HG02798 (cell line): ENCODE results near the gene DGCR8.
A peak's percentile ranks its signal among the peaks of the same experiment; 100 is the strongest.
"Not testable (repeated sequence)": the region's sequence is repeated elsewhere in the genome, so short reads cannot be mapped to it uniquely, and the experiment has no call there.

Experiments used
- ATAC-seq: cut with Tn5 transposase; IDR thresholded peaks from one replicate; pipeline ENCODE4 v1.9.1; 2021; ENCODE audit warnings: mild to moderate bottlenecking; ENCODE audit not compliant: unreplicated experiment, poor library complexity

DGCR8 gene

DNA sequence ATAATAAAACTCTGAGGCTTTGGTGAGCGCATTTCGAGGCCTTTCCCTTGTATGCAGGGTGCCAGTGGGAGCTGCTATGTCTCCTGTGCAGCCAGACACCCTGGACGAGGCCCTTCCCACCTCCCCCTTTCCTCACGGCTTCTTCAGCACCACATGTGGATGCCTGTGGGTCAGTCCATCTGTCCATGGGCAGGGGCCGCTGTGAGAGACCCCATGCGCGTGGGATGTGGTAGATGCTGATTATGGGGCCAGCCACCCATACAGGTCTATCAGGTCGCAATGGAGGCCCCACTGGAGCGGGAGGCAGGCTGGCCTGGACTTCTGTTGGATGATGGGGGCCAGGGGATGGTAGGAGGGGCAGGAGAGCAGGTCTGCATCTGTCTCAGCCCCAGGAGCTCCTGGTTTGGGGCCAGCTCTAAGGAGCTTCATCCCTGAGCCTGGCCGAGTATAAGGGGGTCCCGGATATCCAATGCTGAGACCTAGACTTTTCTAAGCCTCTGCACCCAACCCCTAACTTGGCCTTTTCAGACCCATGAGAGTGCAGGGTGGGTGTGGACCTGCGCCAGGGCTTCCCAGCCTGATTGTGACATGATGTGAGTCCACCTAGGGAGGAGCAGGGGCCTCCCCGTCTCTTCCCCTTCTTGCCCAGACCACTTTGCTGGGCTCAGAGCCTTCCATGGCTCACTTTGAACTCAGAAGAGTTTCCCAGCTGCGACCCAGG is 14.0 kb upstream of the DGCR8 start:
- ATAC-seq, result no peak

DNA sequence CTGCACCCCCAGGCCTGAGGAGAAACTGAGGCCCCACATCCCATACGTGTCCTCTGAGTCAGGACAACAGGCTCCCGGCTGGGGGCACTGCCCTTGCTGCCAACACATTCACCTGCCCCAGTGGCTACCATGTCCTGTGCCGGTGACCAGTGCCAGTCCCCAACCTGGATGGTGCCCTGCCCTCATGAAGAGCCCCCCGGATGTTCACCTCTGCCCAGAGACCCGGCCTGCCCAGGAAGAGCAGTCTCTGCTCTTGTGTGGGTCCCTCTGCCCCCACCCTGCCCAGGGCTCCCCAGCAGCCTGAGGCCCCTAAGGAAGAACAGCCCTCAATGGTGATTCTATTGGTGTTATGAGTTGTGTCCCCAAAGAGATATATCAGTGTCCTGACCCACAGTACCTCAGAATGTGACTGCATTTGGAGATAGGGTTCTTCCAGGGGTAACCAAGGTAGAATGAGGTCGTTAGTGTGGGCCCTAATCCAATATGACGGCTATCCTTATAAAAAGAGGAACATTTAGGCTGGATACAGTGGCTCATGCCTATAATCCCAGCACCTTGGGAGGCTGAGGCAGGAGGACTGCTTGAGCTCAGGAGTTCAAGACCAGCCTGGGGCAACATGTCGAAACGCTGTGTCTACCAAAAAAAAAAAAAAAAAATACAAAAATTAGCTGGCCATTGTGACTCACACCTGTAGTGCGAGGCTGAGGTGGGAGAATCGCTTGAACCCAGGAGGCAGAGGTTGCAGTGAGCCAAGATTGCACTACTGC is 13.2 kb upstream of the DGCR8 start:
- no peak for ATAC-seq

DNA sequence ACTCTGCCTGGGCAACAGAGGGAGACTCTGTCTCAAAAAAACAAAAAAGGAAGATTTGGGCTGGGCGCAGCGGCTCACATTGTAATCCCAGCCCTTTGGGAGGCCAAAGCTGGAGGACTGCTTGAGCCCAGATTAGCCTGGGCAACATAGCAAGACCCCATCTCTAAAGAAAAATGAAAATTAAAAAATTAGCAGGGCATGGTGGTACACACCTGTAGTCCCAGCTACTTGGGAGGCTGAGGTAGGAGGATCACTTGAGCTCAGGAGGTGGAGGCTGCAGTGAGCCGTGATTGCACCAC is 12.7 kb upstream of the DGCR8 start:
- ATAC-seq, result not testable (repeated sequence)

DNA sequence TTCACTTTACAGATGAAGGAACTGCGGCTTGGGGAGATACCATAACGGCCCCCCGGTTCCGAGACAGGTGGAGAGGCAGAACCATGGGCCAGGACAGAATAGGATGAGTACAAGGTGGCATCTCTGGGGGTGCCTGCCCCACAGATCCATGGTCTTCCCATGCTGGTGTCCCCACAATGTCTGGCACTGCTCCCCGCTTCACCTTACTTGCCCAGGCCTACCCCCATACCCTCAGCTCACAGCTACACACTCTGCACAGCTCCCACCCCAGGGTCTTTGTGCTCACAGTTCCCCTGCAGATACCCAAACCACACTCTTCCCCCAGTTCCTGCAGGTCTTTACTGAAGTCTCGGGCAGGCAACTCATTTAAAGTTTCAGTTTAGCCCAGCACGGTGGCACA is 11.4 kb upstream of the DGCR8 start:
- no peak for ATAC-seq

DNA sequence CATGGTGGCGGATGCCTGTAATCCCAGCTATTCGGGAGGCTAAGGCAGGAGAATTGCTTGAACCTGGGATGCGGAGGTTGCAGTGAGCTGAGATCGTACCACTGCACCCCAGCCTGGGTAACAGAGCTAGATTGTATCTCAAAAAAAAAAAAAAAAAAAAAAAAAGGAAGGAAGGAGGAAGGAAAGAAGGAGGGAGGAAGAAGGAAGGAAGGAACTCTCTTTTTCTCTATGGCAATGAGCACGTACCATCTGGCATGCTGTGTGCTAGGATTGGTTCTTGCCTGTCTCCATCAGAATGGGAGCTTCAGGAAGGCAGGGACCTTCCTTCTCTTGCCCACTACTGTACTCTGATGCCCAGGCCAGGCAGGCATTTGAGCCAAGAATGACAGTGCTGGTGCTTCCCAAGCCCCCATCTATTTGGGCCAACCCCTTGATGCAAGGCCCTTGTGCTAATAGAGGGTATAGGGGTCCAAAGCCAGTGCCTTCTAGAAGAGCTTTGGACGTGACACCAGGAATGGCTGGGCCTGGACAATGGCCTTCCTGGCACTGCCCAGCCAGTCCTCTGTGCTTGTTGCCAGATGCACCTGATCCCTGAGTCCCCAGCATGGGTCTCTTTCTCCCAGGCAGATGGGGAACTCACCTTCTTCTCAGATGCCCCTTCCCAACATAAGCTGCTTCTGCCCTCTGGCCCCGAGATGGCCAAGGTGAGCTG is 10.6 kb upstream of the DGCR8 start:
- ATAC-seq, result no peak

DNA sequence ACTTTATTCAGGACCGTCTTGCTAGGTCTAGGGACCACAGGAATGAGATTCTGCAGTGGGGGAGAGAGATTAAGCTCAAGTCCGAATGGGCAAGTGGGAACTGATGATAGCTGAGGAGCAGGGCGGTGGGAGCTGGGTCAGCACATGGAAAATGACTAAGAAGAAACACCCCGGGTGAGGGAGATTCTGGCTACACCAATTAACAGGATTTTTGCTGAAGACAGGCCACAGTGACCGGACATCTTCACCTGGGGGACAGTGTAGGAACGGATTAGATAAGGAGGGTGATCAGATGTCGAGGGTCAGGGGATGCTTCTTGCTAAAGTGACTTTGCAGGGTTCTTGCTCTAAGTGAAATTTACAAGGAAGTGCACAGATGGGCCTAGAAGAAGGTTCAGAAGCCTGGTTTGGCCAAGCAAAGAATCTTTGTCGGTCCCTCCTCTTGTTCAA is 8.5 kb upstream of the DGCR8 start:
- no peak for ATAC-seq

DNA sequence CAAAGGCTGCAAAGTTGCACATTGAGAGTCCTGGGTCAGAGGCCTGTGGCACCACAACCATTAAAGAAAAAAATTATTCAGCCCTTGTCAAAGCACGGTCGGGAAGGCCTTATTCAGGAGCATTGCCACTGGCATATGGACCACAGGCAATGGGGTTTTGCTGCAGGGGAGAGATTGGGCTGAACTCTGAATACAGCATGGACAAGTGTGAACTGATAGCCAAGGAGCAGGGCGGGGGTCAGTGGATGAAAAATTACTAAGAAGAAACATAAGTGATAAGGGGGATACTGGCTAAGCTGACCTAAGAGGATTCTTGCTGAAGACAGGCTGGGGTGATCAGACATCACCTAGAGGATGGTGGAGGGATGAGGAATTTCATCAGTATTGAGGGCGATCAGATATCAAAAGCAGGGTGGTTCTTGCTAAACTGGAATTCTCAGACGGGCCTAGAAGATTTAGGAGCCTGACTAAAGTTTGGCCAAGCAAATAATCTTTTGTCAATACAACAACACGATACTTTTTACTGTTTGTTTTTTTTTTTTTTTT is 3.3 kb upstream of the DGCR8 start:
- ATAC-seq, result no peak

DNA sequence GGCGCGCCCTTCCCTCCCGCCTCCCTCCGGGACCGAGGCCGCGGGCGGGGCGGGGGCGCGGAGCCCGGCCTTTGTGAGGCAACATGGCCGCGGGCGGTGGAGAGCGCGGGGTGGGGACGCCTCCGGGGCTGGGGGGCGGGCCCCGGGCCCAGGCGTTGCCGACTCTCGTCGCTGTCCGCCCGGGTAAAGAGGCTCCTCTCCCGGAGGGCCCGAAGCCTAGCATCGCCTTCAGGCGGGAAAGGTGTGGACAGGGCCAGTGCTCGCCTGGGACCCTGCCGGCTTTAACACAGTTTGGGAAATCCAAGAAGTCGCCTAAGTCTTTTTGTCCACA is 369 bp downstream of the DGCR8 start:
- ATAC-seq, result peak; percentile 70

DNA sequence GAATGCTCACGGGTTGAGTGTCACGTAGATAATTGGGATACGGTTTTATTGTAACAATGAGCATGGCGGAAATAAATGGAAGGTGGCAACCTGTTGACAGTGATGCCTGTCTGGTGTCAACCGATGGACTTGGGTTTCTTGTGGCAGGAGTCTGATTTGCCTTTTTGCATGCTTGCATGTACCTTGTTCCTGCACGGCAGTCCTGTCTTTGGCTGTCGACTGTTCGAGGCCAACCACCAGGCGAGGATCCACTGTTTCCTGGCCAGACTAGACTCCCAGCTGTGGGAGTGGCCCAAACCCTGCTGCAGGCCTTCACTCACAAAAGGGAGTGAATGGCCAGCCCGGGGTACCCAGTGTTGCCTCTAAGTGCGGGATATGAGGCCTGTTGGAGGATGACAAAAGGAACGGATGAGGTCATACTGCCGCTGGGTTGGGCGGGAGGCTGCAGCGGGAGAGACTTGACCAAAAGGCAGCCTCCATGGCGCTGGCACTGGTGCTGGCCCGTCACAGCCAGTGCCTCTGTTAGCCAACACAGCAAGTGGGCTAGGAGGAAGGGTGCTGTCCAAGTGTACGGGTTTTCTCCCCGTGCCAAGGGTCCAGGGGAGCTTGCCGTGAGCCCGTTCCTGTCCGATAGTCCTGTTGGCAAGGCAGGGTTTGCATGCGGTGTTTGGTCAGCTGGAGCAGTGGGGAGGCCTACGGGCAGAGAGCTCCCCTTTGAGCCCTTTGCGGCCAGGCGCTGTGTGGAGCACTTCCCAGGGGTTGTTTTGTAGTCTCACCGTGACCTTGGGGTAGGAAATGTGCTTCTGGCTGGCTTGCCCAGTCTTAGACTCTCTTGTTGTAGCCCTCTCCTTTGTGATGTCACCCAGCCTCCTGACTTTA is 974 bp downstream of the DGCR8 start:
- ATAC-seq, result no peak

DNA sequence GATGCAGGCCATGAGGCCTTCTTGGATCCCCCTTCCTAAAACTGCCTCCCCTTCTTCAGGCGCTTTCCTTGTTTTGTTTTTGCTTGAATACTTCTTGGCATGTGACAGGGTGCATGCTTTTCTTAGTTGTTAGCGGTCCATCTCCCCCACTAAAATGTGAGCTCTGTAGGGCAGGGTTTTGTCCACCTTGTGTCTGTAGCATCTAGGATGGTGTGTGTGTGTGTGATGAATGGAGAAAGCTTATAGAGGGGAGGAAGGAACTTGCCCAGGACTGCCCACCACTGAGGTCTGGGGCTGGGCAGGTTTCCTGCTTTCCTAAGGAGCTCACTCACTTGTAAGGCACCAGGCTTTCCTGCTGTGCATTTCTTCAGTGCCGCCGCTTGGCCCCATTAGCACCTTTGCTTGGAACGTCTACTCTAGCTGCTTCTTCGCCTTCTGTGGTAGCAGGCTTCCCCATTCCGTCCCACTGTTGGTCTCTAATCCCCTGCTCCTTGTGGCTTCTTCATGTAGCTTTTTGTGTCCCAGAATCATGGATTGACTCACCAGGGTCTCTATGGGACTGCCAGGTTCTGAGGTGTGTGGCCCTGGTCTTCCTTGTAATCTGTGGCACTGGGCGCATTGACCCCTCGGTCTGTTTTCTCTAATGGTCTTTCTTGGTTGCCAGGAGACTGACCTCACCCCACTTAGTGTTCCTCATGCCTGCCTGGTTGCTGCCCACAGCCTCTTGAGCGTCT is 3.3 kb downstream of the DGCR8 start:
- no peak for ATAC-seq

DNA sequence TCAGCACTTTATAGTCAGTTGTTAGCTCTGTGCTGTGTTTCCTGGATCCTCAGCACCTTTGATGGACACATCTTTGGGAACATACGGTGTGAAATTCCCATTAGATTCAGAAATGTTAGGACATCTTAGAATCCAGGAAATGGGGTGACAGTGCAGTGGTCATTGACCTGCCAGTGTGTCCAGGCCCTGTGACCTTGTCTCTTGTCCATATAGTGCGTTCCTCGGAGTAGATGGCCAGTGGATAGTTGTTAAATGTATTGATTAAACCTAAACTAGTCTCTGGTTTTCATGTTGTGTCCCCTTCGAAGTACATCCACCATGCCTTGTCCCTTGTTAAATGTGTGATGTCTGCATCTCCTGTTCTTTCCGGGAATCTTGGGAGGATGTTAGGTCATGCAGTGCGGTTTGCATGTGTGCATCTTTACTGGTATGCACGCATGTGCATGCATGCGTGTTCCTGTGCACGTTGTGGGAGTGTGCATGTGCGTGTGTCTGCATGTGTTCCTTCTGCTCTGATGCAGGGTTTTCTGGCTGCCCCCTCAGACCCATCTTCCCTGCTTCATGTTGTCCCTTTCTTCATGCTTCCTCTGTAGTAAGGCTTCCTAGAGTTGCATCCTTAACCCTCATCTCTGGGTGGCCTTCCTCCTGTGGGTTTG is 4.0 kb downstream of the DGCR8 start:
- ATAC-seq, result no peak

DNA sequence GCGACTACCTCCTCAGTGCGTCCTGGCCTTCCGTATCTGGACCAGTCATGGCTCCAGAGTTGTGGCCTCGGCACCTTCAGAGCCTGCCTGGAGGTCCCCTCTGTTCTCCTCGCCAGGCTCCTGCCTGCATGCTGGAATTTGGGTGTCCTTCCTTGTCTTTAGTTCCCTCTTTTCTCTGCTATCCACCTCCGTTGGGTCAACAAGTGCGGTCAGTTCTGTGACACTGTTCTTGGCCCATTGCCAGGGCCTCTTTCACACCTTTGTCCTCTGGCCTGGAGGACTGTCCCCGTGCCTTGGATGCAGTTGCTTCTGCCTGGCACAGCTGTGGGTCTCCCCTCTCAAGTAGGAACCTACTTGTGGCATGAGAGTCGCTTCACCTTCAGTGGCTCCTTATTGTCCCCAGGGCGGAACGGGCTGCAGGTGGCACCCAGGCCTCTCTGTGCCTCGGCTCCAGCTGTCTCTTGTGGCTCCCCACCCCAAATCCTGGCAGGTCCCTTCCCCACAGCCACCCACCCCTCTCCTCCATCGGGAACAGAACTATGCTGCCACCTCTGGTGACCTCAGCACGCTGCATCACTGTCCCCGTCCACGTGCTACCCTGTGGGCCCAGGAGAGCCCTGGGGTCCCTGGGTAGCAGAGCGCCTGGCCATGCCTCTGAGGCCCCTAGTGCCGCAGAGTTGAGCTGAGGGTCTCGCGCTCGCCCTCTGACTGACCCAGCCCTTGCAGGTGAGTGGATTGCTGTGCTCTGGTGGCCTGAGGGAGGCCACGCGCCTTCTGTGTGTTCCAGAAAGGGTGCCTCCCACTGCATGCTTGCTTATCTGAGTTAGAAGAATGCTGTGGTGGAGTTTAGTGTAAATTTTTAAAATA is 4.7 kb downstream of the DGCR8 start:
- ATAC-seq, result no peak

DNA sequence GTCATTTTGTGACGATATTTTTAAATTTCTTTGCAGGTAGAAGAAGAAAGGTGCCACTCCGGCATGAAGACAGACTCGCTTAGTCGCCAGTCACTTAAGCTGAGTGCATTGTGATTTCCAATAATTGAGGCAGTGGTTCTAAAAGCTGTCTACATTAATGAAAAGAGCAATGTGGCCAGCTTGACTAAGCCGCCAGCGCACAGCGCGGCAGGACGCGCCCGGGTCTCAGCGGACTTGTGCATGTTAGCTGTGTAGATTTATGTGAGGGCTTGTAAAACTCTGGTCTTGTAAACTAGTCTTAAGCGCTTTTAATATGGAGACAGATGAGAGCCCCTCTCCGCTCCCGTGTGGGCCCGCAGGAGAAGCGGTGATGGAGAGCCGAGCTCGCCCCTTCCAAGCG is 5.6 kb downstream of the DGCR8 start:
- no peak for ATAC-seq

DNA sequence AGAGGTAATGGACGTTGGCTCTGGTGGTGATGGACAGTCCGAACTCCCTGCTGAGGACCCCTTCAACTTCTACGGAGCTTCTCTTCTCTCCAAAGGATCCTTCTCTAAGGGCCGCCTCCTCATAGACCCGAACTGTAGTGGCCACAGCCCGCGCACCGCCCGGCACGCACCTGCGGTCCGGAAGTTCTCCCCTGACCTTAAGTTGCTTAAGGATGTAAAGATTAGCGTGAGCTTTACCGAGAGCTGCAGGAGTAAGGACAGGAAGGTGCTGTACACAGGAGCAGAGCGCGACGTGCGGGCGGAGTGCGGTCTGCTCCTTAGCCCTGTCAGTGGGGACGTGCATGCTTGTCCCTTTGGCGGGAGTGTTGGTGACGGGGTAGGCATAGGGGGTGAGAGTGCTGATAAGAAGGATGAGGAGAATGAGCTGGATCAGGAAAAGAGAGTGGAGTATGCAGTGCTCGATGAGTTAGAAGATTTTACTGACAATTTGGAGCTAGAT is 6.1 kb downstream of the DGCR8 start:
- no peak for ATAC-seq

DNA sequence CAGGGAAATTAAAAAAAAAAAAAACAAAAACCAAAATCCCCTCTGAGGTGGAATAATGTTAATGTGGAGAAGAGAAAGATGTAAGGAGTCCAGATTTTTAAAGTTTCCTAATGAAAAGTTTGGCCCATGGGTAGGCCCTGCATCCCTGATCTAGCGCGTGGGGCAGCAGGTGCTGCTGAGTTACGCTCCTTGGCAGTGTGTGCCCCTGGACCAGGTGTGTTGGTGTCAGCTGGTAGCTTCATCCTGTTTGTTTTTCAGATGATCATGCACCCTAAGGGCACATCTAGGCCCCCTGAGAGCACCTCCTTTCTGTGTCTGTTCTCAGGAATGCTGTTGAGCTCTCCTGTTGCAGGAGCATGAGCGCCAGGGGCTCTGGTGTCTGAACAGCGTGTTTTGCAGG is 6.7 kb downstream of the DGCR8 start:
- ATAC-seq, result no peak

DNA sequence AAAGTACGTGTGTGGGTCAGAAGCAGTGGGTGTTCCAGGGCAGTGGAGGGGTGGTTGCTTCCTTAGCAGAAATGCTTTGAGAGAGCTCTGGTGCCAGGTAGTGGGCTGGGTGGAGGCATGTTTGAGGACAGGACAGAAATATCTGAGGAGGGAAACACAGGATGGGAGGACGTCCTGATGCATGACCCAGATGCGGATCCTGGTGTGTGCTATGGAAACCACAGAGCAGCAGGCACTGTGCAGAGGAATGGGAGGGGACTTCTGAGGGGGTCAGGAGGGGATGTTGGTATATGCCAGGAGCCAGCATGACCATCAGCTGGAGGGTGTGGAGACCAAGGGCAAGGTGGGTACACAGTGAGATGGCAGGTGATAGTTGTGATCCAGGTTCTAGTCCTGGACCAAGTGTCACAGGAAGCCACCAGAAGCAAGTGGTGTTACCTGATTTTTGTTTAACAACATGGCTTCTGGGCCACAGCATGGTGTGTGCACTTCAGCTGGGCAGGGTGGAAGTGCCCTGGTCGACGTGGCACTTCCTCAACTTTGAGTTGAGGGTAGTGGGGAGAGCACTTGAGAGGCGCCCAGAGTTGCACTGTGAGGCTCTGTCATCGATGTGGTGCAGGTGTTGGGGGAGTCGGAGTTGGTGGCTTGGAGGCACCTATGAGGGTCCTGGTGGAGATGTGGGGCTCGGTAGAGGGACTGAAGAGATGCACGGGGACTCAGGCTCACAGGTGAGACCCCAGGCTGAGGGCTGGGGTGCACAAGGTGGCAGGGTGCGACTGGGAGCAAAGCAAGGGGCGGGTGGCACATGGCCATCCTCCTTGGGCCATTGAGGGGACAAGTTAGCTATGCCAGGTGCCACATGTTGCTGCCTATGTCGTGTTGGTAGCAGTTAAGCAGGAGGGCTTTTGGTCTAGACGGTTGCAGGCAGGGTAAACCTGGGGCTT is 7.5 kb downstream of the DGCR8 start:
- no peak for ATAC-seq

DNA sequence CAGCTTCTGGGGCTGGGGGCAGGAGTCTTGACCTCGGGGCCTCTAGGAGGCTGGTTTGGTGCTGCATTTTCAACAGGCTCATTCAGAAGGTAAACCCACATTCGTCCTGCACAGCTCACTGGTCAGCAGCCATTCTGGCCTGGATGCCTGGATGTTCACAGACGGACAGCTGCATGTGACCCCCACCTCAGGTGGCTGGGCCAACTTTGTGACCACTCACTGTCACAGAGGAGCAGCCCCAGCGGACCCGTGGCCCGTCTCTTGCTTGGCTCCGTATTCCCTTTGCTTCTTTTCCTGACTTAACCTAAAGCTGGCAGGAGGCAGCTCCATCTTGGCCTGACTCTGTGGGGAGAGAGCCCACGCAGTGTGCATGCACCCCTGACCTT is 8.2 kb downstream of the DGCR8 start:
- ATAC-seq, result no peak
